WTC11 (cell line): ENCODE data around the gene LGALS4. TPM values are rescaled to one million over a fixed set of nuclear protein-coding genes. Genes with fewer than 3 reads are reported as not detected.
"Not testable (repeated sequence)": the region's sequence is repeated elsewhere in the genome, so short reads cannot be mapped to it uniquely, and the experiment has no call there.

Source experiments
- ATAC-seq: fragments of 200-7000 bp; cut with Tn5 transposase; 2 replicates; pipeline ENCODE4 v1.10.0; 2021; ENCODE audit warnings: mild to moderate bottlenecking, moderate library complexity
- CTCF ChIA-PET: fragments of 300-600 bp; sonication (Branson Sonifier 250); formaldehyde crosslinking; loops from one replicate; lab custom pipeline; 2021; ENCODE audit warnings: antibody characterized with exemption; lab: Charles Lee
- POLR2A ChIA-PET: fragments of 350-600 bp; sonication (Branson Sonifier 250); formaldehyde crosslinking; loops from one replicate; lab custom pipeline; 2021; ENCODE audit warnings: antibody characterized with exemption; lab: Charles Lee
- DNase-seq: peaks from one replicate; pipeline ENCODE4 v3.0.0; 2021; ENCODE audit warnings: low spot score
- H3K27ac Mint-ChIP-seq: 2 replicates; pipeline ENCODE4 v1.8.0; 2021; ENCODE audit warnings: mixed read lengths
- H3K27me3 Mint-ChIP-seq: 2 replicates; pipeline ENCODE4 v1.8.0; 2021; ENCODE audit warnings: low read depth, mild to moderate bottlenecking, moderate library complexity, mixed read lengths
- H3K36me3 Mint-ChIP-seq: 2 replicates; pipeline ENCODE4 v1.8.0; 2021; ENCODE audit warnings: mixed read lengths
- H3K4me1 Mint-ChIP-seq: 2 replicates; pipeline ENCODE4 v1.8.0; 2022; ENCODE audit warnings: mixed read lengths
- H3K4me3 Mint-ChIP-seq: 2 replicates; pipeline ENCODE4 v1.8.0; 2021; ENCODE audit warnings: mild to moderate bottlenecking, moderate library complexity, mixed read lengths
- H3K9me3 Mint-ChIP-seq: 2 replicates; pipeline ENCODE4 v1.8.0; 2021; ENCODE audit warnings: mixed read lengths
- CBFB ChIP-seq: sonication (generic); formaldehyde crosslinking; IDR thresholded peaks from 2 replicates; pipeline ENCODE4 v1.8.1; 2022; ENCODE audit warnings: mild to moderate bottlenecking, low read depth, missing genetic modification reagents
- NR3C1 ChIP-seq: sonication (generic); formaldehyde crosslinking; conservative IDR thresholded peaks from 2 replicates; pipeline ENCODE4 v1.8.1; 2023; ENCODE audit warnings: low read depth, mild to moderate bottlenecking, missing genetic modification reagents
- RELA ChIP-seq: sonication (generic); formaldehyde crosslinking; IDR thresholded peaks from 2 replicates; pipeline ENCODE4 v1.8.1; 2022; ENCODE audit warnings: missing genetic modification reagents, mild to moderate bottlenecking, borderline replicate concordance
- SOX15 ChIP-seq: fragments of 250-450 bp; sonication (Bioruptor Pico); IDR thresholded peaks from 2 replicates; pipeline ENCODE4 v1.9.0; 2021; ENCODE audit warnings: mild to moderate bottlenecking
- SP1 ChIP-seq: sonication (generic); formaldehyde crosslinking; conservative IDR thresholded peaks from 2 replicates; pipeline ENCODE4 v1.8.1; 2022; ENCODE audit warnings: missing genetic modification reagents
- ZBTB21 ChIP-seq: sonication (generic); formaldehyde crosslinking; IDR thresholded peaks from 2 replicates; pipeline ENCODE4 v1.8.1; 2023; ENCODE audit warnings: mild to moderate bottlenecking, missing genetic modification reagents, borderline replicate concordance
- ZNF232 ChIP-seq: sonication (generic); formaldehyde crosslinking; IDR thresholded peaks from 2 replicates; pipeline ENCODE4 v1.8.0; 2022; ENCODE audit warnings: mild to moderate bottlenecking, missing genetic modification reagents
- total RNA-seq: library from RNA; stranded (reverse); gene quantifications from 3 replicates; pipeline ENCODE4 v1.2.3, GENCODE V29; 2021
- TF ChIP-seq, protein P1 (sequence below): sonication (generic); formaldehyde crosslinking; IDR thresholded peaks from 2 replicates; pipeline ENCODE4 v1.8.1; 2023; ENCODE audit warnings: mild to moderate bottlenecking, missing genetic modification reagents, moderate library complexity
- TF ChIP-seq, protein P2 (sequence below): sonication (generic); formaldehyde crosslinking; IDR thresholded peaks from 2 replicates; pipeline ENCODE4 v1.8.1; 2022; ENCODE audit warnings: mild to moderate bottlenecking, moderate library complexity, missing genetic modification reagents
- TF ChIP-seq, protein P3 (sequence below): sonication (generic); formaldehyde crosslinking; IDR thresholded peaks from 2 replicates; pipeline ENCODE4 v1.8.0; 2022; ENCODE audit warnings: mild to moderate bottlenecking, missing genetic modification reagents
- TF ChIP-seq, protein P4 (sequence below): sonication (generic); formaldehyde crosslinking; IDR thresholded peaks from 2 replicates; pipeline ENCODE4 v1.8.0; 2022; ENCODE audit warnings: missing genetic modification reagents
- TF ChIP-seq, protein P5 (sequence below): sonication (generic); formaldehyde crosslinking; IDR thresholded peaks from 2 replicates; pipeline ENCODE4 v1.8.0; 2022; ENCODE audit warnings: mild to moderate bottlenecking, missing genetic modification reagents
- TF ChIP-seq, protein P6 (sequence below): sonication (generic); formaldehyde crosslinking; IDR thresholded peaks from 2 replicates; pipeline ENCODE4 v1.8.0; 2023; ENCODE audit warnings: mild to moderate bottlenecking, missing genetic modification reagents

LGALS4 gene
- total RNA-seq, 1 experiment from 2014 or later: 1.5 TPM

DNA sequence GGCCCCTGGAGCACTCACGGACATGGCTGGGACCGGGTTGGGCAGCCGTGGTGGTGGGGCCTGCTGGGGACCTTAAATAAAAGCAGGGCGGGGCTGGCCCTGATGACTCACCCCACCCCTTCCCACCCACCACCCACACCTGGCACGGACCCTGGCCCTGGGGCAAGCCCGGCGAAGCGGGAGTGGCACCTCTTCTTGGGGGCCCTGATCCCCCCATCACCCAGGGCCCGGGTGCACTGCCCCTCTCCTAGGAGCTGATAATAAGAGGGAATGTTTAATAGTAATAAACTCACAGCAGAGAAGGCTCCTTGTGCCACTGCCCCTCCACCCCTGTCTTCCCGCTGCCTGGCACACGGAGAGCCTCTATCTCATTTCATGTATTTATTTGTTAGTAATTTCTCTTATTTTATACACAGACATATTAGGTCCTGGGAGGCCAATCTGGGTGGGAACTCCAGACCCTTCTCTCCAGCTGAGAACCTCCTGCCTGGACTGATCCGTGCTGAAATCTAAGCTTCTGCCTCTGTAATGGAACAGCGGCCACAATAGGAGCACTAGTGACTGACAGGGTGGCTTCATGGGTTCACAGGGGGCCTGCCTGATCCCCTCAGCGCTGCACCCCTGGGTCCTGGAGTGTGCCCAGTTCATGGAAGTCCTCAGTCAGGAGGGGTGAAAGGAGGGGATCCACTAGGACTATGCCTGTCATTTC, 39.1 kb downstream of the LGALS4 start, which contains the start of gene LGALS7 (continued):
- TF ChIP-seq, protein P1, sequence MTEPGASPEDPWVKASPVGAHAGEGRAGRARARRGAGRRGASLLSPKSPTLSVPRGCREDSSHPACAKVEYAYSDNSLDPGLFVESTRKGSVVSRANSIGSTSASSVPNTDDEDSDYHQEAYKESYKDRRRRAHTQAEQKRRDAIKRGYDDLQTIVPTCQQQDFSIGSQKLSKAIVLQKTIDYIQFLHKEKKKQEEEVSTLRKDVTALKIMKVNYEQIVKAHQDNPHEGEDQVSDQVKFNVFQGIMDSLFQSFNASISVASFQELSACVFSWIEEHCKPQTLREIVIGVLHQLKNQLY (CRISPR knock-in tag): no peak
- TF ChIP-seq ZBTB21 (CRISPR knock-in tag): no peak
- no peak for TF ChIP-seq SOX15 (CRISPR knock-in tag)

DNA sequence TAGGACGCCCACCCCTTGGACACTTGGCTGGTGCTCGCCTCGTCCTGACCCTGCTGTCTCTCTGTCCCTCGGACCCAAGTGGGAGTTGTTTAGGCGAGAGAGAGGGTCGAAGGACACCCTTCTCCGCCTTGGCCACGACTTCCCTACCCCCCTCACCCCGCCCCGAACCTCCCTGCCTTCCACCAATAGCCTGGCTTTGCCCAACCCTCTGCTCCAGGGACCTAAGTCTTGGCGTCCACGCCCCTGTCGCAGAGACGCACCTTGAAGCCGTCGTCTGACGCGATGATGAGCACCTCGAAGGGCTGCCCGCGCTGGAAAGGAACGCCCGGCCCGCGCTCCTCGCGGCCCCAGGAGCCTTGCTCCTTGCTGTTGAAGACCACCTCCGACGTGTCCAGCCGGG, 41.2 kb downstream of the LGALS4 start:
- H3K4me3 Mint-ChIP-seq, POLR2A ChIA-PET, CTCF ChIA-PET, H3K27ac Mint-ChIP-seq, H3K27me3 Mint-ChIP-seq, H3K4me1 Mint-ChIP-seq, DNase-seq, H3K9me3 Mint-ChIP-seq, H3K36me3 Mint-ChIP-seq: not testable (repeated sequence)
- ATAC-seq: peak; percentile 56

DNA sequence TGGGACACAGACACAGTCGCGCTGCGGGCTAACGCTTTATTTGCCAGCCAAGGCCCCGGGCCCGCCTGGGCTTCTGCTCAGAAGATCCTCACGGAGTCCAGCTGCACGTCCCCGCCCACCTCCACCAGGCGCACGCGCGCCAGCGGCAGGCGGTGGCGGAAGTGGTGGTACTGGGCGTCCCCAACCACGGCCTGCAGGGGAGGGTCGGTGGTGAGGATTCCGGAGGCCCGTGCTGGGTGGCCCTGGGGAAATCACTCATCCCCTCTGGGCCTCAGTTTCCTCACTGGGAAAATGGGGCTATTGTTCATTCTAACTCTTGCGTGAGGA, 41.8 kb downstream of the LGALS4 start:
- H3K36me3 Mint-ChIP-seq, H3K9me3 Mint-ChIP-seq, H3K27me3 Mint-ChIP-seq, H3K4me3 Mint-ChIP-seq, CTCF ChIA-PET, POLR2A ChIA-PET, H3K4me1 Mint-ChIP-seq, H3K27ac Mint-ChIP-seq, DNase-seq: not testable (repeated sequence)
- peak; percentile 76 for ATAC-seq

DNA sequence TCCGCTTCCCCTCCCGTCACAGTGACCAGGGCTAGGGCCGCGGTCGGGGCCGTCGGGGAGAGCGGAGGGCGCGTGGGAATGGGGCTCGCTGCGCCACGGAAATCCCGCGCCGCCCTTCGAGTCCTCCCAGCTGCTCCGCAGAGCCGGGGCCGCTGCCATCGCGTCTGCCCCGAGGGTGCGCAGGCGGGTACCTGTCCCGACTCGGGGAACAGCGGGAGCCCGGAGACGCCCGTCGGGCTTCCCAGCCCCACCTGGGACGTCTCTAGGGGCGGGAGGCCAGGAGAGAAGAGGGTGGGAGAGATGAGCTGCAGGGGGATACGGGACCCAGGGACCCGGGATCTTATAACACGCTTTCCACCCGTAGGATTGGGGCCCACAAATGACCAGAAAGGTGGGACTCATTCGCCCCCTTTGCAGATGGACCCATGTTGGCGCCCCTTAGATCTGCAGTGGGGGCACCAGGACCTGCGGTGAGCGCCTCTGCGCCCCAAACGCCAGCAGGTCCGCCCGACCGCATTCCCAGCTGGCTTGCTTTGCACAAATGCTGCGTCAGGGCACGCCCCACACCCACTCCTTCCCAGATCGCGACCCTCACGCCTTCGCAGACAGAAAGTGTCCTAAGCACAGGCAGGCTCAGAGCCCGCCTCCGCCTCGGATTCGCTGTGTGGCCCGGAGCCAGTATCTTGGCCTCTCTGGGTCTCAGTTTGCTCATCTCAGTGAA, 42.4 kb downstream of the LGALS4 start:
- not testable (repeated sequence) for H3K4me3 Mint-ChIP-seq, H3K27ac Mint-ChIP-seq, H3K9me3 Mint-ChIP-seq, H3K27me3 Mint-ChIP-seq, H3K4me1 Mint-ChIP-seq, H3K36me3 Mint-ChIP-seq
- ATAC-seq (peak; percentile 2; the same call in 1 of the 2 replicates), DNase-seq (peak; percentile 17)
- ChIA-PET CTCF (interaction anchor here (0.5 to 1.7 kb wide), 24 partner anchors 9 to 893 kb away, joined by 3 to 27 read pairs (median 7); partner anchors contain the start of genes ACTN4, CAPN12, CCER2 and ECH1), POLR2A (interaction anchor here (0.9 to 1.2 kb wide), 2 partner anchors 36 to 82 kb away, joined by 3 to 4 read pairs; no protein-coding TSS in a partner anchor)

DNA sequence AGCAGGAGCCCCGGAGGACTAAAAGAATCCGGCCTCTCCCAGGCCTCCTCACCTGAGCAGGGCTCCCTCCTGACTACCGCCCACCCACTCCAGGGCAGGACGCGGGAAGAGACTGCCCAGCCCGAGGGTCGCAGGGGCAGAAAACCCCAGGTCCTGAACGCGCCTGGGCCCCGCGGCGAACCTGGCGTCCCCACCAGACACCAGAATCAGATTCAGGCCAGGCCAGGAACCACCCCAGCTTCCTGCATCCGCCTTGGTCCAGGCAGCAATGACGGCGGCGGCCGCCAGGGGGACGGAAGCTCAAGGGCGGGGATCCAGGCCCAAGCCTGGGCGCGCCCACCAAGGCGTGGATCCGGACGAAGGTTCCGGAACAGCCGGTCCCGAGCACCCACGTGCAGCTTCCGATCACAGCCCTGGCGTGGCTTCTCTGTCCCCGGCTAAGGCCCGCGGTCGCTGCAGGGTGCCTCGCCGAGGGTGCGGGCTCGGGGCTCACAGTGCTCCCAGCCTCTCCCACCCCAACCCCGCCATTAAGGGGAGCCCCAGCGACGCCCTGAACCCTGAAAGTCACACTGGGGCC, 43.0 kb downstream of the LGALS4 start:
- H3K27me3 Mint-ChIP-seq: peaks cover 9% of the 10 kb centered on the region
- H3K9me3 Mint-ChIP-seq: peaks cover 3% of the 10 kb centered on the region; the same call in 1 of the 2 replicates
- H3K4me1 Mint-ChIP-seq: peaks cover 4% of the 10 kb centered on the region
- no peaks in the 10 kb centered on the region for H3K36me3 Mint-ChIP-seq
- no peak overlapping the region for H3K27ac Mint-ChIP-seq
- peak; percentile 92 for DNase-seq
- ChIA-PET POLR2A (interaction anchor here (0.6 to 1.2 kb wide), 3 partner anchors 32 to 83 kb away, joined by 3 to 4 read pairs (median 4); no protein-coding TSS in a partner anchor), CTCF (interaction anchor here (0.5 to 1.7 kb wide), 44 partner anchors 9 to 893 kb away, joined by 3 to 27 read pairs (median 5); partner anchors contain the start of genes ACTN4, CAPN12, CCER2 and ECH1)
- ATAC-seq: peak; percentile 72
- H3K4me3 Mint-ChIP-seq: peak overlapping the region; percentile 44
- TF ChIP-seq, protein P2, sequence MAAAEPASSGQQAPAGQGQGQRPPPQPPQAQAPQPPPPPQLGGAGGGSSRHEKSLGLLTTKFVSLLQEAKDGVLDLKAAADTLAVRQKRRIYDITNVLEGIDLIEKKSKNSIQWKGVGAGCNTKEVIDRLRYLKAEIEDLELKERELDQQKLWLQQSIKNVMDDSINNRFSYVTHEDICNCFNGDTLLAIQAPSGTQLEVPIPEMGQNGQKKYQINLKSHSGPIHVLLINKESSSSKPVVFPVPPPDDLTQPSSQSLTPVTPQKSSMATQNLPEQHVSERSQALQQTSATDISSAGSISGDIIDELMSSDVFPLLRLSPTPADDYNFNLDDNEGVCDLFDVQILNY: peak; percentile 72; the same call in 1 of the 2 replicates
- TF ChIP-seq, protein P3, sequence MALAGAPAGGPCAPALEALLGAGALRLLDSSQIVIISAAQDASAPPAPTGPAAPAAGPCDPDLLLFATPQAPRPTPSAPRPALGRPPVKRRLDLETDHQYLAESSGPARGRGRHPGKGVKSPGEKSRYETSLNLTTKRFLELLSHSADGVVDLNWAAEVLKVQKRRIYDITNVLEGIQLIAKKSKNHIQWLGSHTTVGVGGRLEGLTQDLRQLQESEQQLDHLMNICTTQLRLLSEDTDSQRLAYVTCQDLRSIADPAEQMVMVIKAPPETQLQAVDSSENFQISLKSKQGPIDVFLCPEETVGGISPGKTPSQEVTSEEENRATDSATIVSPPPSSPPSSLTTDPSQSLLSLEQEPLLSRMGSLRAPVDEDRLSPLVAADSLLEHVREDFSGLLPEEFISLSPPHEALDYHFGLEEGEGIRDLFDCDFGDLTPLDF (CRISPR knock-in tag): 0 out of 2 replicates have a peak, but pooled peaks have one; percentile 41
- TF ChIP-seq RELA (no peak), SP1 (no peak), CBFB (0 out of 2 replicates have a peak, but pooled peaks have one; percentile 32), ZNF232 (peak; percentile 86; the same call in 1 of the 2 replicates), NR3C1 (CRISPR knock-in tag) (no peak)
- TF ChIP-seq, protein P4, sequence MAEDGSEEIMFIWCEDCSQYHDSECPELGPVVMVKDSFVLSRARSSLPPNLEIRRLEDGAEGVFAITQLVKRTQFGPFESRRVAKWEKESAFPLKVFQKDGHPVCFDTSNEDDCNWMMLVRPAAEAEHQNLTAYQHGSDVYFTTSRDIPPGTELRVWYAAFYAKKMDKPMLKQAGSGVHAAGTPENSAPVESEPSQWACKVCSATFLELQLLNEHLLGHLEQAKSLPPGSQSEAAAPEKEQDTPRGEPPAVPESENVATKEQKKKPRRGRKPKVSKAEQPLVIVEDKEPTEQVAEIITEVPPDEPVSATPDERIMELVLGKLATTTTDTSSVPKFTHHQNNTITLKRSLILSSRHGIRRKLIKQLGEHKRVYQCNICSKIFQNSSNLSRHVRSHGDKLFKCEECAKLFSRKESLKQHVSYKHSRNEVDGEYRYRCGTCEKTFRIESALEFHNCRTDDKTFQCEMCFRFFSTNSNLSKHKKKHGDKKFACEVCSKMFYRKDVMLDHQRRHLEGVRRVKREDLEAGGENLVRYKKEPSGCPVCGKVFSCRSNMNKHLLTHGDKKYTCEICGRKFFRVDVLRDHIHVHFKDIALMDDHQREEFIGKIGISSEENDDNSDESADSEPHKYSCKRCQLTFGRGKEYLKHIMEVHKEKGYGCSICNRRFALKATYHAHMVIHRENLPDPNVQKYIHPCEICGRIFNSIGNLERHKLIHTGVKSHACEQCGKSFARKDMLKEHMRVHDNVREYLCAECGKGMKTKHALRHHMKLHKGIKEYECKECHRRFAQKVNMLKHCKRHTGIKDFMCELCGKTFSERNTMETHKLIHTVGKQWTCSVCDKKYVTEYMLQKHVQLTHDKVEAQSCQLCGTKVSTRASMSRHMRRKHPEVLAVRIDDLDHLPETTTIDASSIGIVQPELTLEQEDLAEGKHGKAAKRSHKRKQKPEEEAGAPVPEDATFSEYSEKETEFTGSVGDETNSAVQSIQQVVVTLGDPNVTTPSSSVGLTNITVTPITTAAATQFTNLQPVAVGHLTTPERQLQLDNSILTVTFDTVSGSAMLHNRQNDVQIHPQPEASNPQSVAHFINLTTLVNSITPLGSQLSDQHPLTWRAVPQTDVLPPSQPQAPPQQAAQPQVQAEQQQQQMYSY: peak; percentile 61
- TF ChIP-seq, protein P5, sequence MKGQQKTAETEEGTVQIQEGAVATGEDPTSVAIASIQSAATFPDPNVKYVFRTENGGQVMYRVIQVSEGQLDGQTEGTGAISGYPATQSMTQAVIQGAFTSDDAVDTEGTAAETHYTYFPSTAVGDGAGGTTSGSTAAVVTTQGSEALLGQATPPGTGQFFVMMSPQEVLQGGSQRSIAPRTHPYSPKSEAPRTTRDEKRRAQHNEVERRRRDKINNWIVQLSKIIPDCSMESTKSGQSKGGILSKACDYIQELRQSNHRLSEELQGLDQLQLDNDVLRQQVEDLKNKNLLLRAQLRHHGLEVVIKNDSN (CRISPR knock-in tag): peak; percentile 43; the same call in 1 of the 2 replicates
- TF ChIP-seq, protein P6, sequence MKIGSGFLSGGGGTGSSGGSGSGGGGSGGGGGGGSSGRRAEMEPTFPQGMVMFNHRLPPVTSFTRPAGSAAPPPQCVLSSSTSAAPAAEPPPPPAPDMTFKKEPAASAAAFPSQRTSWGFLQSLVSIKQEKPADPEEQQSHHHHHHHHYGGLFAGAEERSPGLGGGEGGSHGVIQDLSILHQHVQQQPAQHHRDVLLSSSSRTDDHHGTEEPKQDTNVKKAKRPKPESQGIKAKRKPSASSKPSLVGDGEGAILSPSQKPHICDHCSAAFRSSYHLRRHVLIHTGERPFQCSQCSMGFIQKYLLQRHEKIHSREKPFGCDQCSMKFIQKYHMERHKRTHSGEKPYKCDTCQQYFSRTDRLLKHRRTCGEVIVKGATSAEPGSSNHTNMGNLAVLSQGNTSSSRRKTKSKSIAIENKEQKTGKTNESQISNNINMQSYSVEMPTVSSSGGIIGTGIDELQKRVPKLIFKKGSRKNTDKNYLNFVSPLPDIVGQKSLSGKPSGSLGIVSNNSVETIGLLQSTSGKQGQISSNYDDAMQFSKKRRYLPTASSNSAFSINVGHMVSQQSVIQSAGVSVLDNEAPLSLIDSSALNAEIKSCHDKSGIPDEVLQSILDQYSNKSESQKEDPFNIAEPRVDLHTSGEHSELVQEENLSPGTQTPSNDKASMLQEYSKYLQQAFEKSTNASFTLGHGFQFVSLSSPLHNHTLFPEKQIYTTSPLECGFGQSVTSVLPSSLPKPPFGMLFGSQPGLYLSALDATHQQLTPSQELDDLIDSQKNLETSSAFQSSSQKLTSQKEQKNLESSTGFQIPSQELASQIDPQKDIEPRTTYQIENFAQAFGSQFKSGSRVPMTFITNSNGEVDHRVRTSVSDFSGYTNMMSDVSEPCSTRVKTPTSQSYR (CRISPR knock-in tag): no peak
